H1 (cell line): ENCODE data around the gene MIER3. TPM values are rescaled to one million over a fixed set of nuclear protein-coding genes. Genes with fewer than 3 reads are reported as not detected.

Experiments used
- CTCF ChIA-PET: fragments of 300-600 bp; sonication (Branson Sonifier 250); formaldehyde crosslinking; loops from one replicate; lab custom pipeline; 2021; ENCODE audit not compliant: partially characterized antibody; lab: Charles Lee
- POLR2A ChIA-PET: fragments of 300-600 bp; sonication (Branson Sonifier 250); formaldehyde crosslinking; loops from one replicate; lab custom pipeline; 2021; ENCODE audit warnings: inconsistent platforms; ENCODE audit not compliant: partially characterized antibody; lab: Charles Lee
- DNase-seq, 2 experiments: peaks; one replicate each; pipeline versions ENCODE4 v3.0.0 to v3.0.0-alpha.2; 2010 to 2022; ENCODE audit warnings: low spot score in 2 of 2, low read depth in 1 of 2, mixed read lengths in 1 of 2
- FAIRE-seq: peaks from 2 replicates; lab custom pipeline; 2011; peaks lifted over from hg19 to GRCh38; lab: Jason Lieb, UNC
- H2AFZ ChIP-seq: 2 replicates; pipeline ENCODE4 v1.8.1; 2012; ENCODE audit warnings: low read length, inconsistent platforms
- H2AK5ac ChIP-seq: 2 replicates; pipeline ENCODE4 v1.6.1; 2013; ENCODE audit warnings: low read depth, low read length
- H2BK120ac ChIP-seq: replicated peaks from 2 replicates; pipeline ENCODE3; 2013; ENCODE audit warnings: low read depth, low read length, inconsistent platforms
- H2BK12ac ChIP-seq: 2 replicates; pipeline ENCODE4 v1.6.1; 2013; ENCODE audit warnings: low read depth, low read length
- H2BK15ac ChIP-seq: 2 replicates; pipeline ENCODE4 v1.6.1; 2013; ENCODE audit warnings: low read length
- H2BK20ac ChIP-seq: 2 replicates; pipeline ENCODE4 v1.6.1; 2013; ENCODE audit warnings: low read length
- H2BK5ac ChIP-seq: 2 replicates; pipeline ENCODE4 v1.6.1; 2013; ENCODE audit warnings: low read depth, low read length
- H3K14ac ChIP-seq: 2 replicates; pipeline ENCODE4 v1.6.1; 2013; ENCODE audit warnings: inconsistent platforms; ENCODE audit not compliant: insufficient read length
- H3K18ac ChIP-seq: 2 replicates; pipeline ENCODE4 v1.6.1; 2013; ENCODE audit warnings: low read length; ENCODE audit errors: extremely low read depth
- H3K23ac ChIP-seq: 2 replicates; pipeline ENCODE4 v1.6.1; 2013; ENCODE audit warnings: inconsistent platforms; ENCODE audit not compliant: insufficient read length
- H3K23me2 ChIP-seq: 2 replicates; pipeline ENCODE4 v1.6.1; 2013; ENCODE audit warnings: low read depth, low read length
- H3K27ac ChIP-seq: 2 replicates; pipeline ENCODE4 v1.6.1; 2011; ENCODE audit warnings: low read depth, low read length, inconsistent platforms
- H3K27me3 ChIP-seq, 4 experiments: replicated peaks in 1 of 4; 1 replicate in 1 of 4; 2 replicates in 3 of 4; pipeline versions ENCODE4 v1.6.1 to v1.8.1; 2011 to 2013; ENCODE audit warnings: low read length in 3 of 4, mild to moderate bottlenecking in 3 of 4, inconsistent platforms in 2 of 4, mixed read lengths in 2 of 4, moderate library complexity in 1 of 4; ENCODE audit not compliant: control insufficient read depth in 3 of 4, insufficient read depth in 3 of 4; ENCODE audit errors: extremely low read depth in 1 of 4
- H3K36me3 ChIP-seq, 4 experiments: 2 replicates each; pipeline versions ENCODE4 v1.6.1 to v1.8.1; 2011 to 2013; ENCODE audit warnings: mild to moderate bottlenecking in 4 of 4, low read length in 3 of 4, moderate library complexity in 2 of 4, control low read depth in 1 of 4, inconsistent platforms in 1 of 4; ENCODE audit not compliant: insufficient read depth in 4 of 4, control insufficient read depth in 2 of 4
- H3K4ac ChIP-seq: replicated peaks from 2 replicates; pipeline ENCODE3; 2013; ENCODE audit warnings: low read length, low read depth, mixed read lengths, inconsistent platforms; ENCODE audit not compliant: insufficient read length
- H3K4me1 ChIP-seq, 4 experiments: replicated peaks in 1 of 4; 1 replicate in 1 of 4; 2 replicates in 3 of 4; pipeline versions ENCODE4 v1.6.1 to v1.8.1; 2011 to 2013; ENCODE audit warnings: low read length in 3 of 4, inconsistent platforms in 2 of 4, mixed read lengths in 1 of 4; ENCODE audit not compliant: insufficient read depth in 4 of 4, control insufficient read depth in 3 of 4
- H3K4me2 ChIP-seq, 2 experiments: 2 replicates each; pipeline versions ENCODE4 v1.6.1 to v1.8.1; 2011 to 2013; ENCODE audit warnings: low read depth in 2 of 2, low read length in 2 of 2, control low read depth in 1 of 2, inconsistent platforms in 1 of 2, mild to moderate bottlenecking in 1 of 2; ENCODE audit not compliant: insufficient read depth in 1 of 2
- H3K4me3 ChIP-seq, 4 experiments: fragments of 200-600, 300-600 bp in 1 of 4; sonication (generic), shearing (Covaris generic), sonication (Bioruptor Twin) in 1 of 4; 2 replicates each; pipeline versions ENCODE4 v1.5.1 to v1.8.1; 2011 to 2016; ENCODE audit warnings: low read length in 4 of 4, low read depth in 3 of 4, control low read depth in 2 of 4, inconsistent platforms in 2 of 4, mild to moderate bottlenecking in 2 of 4, mixed read lengths in 1 of 4, moderate library complexity in 1 of 4; ENCODE audit not compliant: insufficient read depth in 2 of 4; ENCODE audit errors: extremely low read depth in 1 of 4
- H3K56ac ChIP-seq: replicated peaks from 2 replicates; pipeline ENCODE3; 2013; ENCODE audit warnings: low read depth, mild to moderate bottlenecking, mixed read lengths, low read length, inconsistent platforms; ENCODE audit not compliant: insufficient read length
- H3K79me1 ChIP-seq: 2 replicates; pipeline ENCODE4 v1.6.1; 2013; ENCODE audit warnings: low read depth, low read length, control low read depth
- H3K79me2 ChIP-seq, 2 experiments: 2 replicates each; pipeline versions ENCODE4 v1.6.1 to v1.8.1; 2012 to 2013; ENCODE audit warnings: low read length in 2 of 2, mild to moderate bottlenecking in 2 of 2, inconsistent platforms in 1 of 2; ENCODE audit not compliant: insufficient read depth in 2 of 2, control insufficient read depth in 1 of 2
- H3K9ac ChIP-seq, 4 experiments: replicated peaks in 1 of 4; 1 replicate in 1 of 4; 2 replicates in 3 of 4; pipeline versions ENCODE4 v1.6.1 to v1.8.1; 2011 to 2013; ENCODE audit warnings: low read depth in 3 of 4, low read length in 3 of 4, control low read depth in 2 of 4, mild to moderate bottlenecking in 2 of 4, moderate library complexity in 2 of 4, inconsistent platforms in 1 of 4; ENCODE audit errors: extremely low read depth in 1 of 4
- H3K9me3 ChIP-seq, 2 experiments: 2 replicates each; pipeline versions ENCODE4 v1.6.1 to v1.8.1; 2012 to 2013; ENCODE audit warnings: mild to moderate bottlenecking in 2 of 2, moderate library complexity in 2 of 2, control low read depth in 1 of 2, inconsistent platforms in 1 of 2, low read depth in 1 of 2, low read length in 1 of 2, mixed read lengths in 1 of 2; ENCODE audit not compliant: insufficient read depth in 2 of 2
- H4K20me1 ChIP-seq, 2 experiments: replicated peaks in 1 of 2; 2 replicates each; pipeline versions ENCODE3 to v1.8.1; 2011 to 2013; ENCODE audit warnings: inconsistent platforms in 2 of 2, low read length in 2 of 2, mild to moderate bottlenecking in 1 of 2; ENCODE audit not compliant: insufficient read depth in 2 of 2, control insufficient read depth in 1 of 2
- H4K5ac ChIP-seq: 2 replicates; pipeline ENCODE4 v1.6.1; 2013; ENCODE audit warnings: low read length, low read depth, mixed read lengths, inconsistent platforms; ENCODE audit not compliant: insufficient read length
- H4K8ac ChIP-seq: 2 replicates; pipeline ENCODE4 v1.8.0; 2013; ENCODE audit warnings: mild to moderate bottlenecking, moderate library complexity, low read length, inconsistent platforms; ENCODE audit not compliant: insufficient read depth; ENCODE audit errors: extremely low read depth
- H4K91ac ChIP-seq: replicated peaks from 2 replicates; pipeline ENCODE3; 2013; ENCODE audit warnings: low read length, mixed read lengths, inconsistent platforms; ENCODE audit not compliant: insufficient read length
- BRCA1 ChIP-seq: IDR thresholded peaks from 2 replicates; pipeline ENCODE4 v1.6.1; 2012; ENCODE audit warnings: low read depth, low read length, improper control_type of control experiment
- EZH2 ChIP-seq: fragments of 200-600 bp; sonication (generic); IDR thresholded peaks from 2 replicates; pipeline ENCODE4 v1.7.1; 2012; ENCODE audit warnings: low read depth, mild to moderate bottlenecking, moderate library complexity, low read length, inconsistent platforms; ENCODE audit not compliant: severe bottlenecking
- FOSL1 ChIP-seq: IDR thresholded peaks from 2 replicates; pipeline ENCODE4 v1.6.1; 2011; ENCODE audit warnings: mild to moderate bottlenecking, low read depth, low read length, moderate library complexity; ENCODE audit not compliant: insufficient read depth
- HDAC6 ChIP-seq: IDR thresholded peaks from one replicate; pipeline ENCODE4 v1.7.1; 2012; ENCODE audit warnings: low read depth, mild to moderate bottlenecking, inconsistent platforms, low read length, moderate library complexity
- JUN ChIP-seq: IDR thresholded peaks from 2 replicates; pipeline ENCODE4 v1.6.1; 2011; ENCODE audit warnings: low read depth, mild to moderate bottlenecking, improper control_type of control experiment, low read length
- JUND ChIP-seq: IDR thresholded peaks from 2 replicates; pipeline ENCODE4 v1.6.1; 2011; ENCODE audit warnings: mild to moderate bottlenecking, improper control_type of control experiment, low read length
- MAX ChIP-seq: IDR thresholded peaks from 2 replicates; pipeline ENCODE4 v1.6.1; 2012; ENCODE audit warnings: inconsistent platforms
- RNF2 ChIP-seq: fragments of 200-900, 300-1000 bp; sonication (generic); IDR thresholded peaks from 2 replicates; pipeline ENCODE4 v1.7.1; 2016; ENCODE audit warnings: borderline replicate concordance, low read depth, mild to moderate bottlenecking, antibody characterized with exemption, low read length; ENCODE audit not compliant: poor library complexity, severe bottlenecking; ENCODE audit errors: missing control alignments
- SIX5 ChIP-seq: IDR thresholded peaks from 2 replicates; pipeline ENCODE4 v1.6.1; 2011; ENCODE audit warnings: mild to moderate bottlenecking, low read depth, low read length
- SP2 ChIP-seq: IDR thresholded peaks from 2 replicates; pipeline ENCODE4 v1.6.1; 2012; ENCODE audit warnings: mild to moderate bottlenecking, low read length, inconsistent platforms
- SP4 ChIP-seq: IDR thresholded peaks from 2 replicates; pipeline ENCODE4 v1.6.1; 2012; ENCODE audit warnings: low read length, inconsistent platforms
- TAF1 ChIP-seq: IDR thresholded peaks from 2 replicates; pipeline ENCODE4 v1.6.1; 2011; ENCODE audit warnings: mild to moderate bottlenecking, low read depth, low read length
- TCF12 ChIP-seq: IDR thresholded peaks from 2 replicates; pipeline ENCODE4 v1.6.1; 2011; ENCODE audit warnings: low read depth, mild to moderate bottlenecking, low read length
- WGBS, 2 experiments: shearing (Covaris generic) in 1 of 2; methylation state at CpG; one replicate each; pipeline versions ENCODE4 v1.1.6 to v1.1.7; 2013 to 2015; ENCODE audit warnings: low lambda C conversion rate in 2 of 2, mixed read lengths in 2 of 2, inconsistent platforms in 1 of 2, low coverage in 1 of 2, missing lambda C conversion rate in 1 of 2; ENCODE audit not compliant: insufficient replicate concordance in 2 of 2, insufficient coverage in 1 of 2, insufficient read length in 1 of 2; ENCODE audit errors: extremely low coverage in 1 of 2, missing lambda C conversion rate in 1 of 2; 5-methylcytosine and 5-hydroxymethylcytosine counted together
- polyA plus RNA-seq, 7 experiments: library from polyadenylated mRNA; depleted of rRNA in 3 of 7; stranded (reverse) in 5 of 7; unstranded in 2 of 7; fragments of >200 nt in 5 of 7; fragments of 200-250 nt in 2 of 7; gene quantifications; 1 replicate in 5 of 7; 2 replicates in 1 of 7; 4 replicates in 1 of 7; pipeline versions ENCODE4 v1.2.1 to v1.2.3, GENCODE V29; 2011 to 2013; ENCODE audit warnings: missing spikeins in 2 of 7, mixed read lengths in 2 of 7
- total RNA-seq: library from RNA; stranded (reverse); fragmentation: NEBNext Ultra II Directional; extraction: Animal tissue kit (Norgen Biotek cat#: 25700); gene quantifications from 2 replicates; pipeline ENCODE4 v1.2.1, GENCODE V29; 2021

Gene MIER3
- total and polyA plus RNA-seq, 2 of the 8 experiments (the other 6 are each of a cell fraction or from before 2014, with no cell fraction given): 9.6 to 33.3 TPM

GRCh38 chr5:56964173-56964572 lies 12.2 kb upstream of the MIER3 start:
- Histone ChIP-seq H3K18ac (no peak overlapping the region), H4K91ac (no peak overlapping the region), H3K23me2 (no peaks in the 10 kb centered on the region), H3K79me1 (no peaks in the 10 kb centered on the region), H3K14ac (no peak overlapping the region), H2BK12ac (no peak overlapping the region), H2BK5ac (no peak overlapping the region), H3K56ac (no peak overlapping the region), H4K20me1 (no peaks in the 10 kb centered on the region), H3K4me2 (no peak overlapping the region), H2AK5ac (no peak overlapping the region), H4K5ac (no peak overlapping the region), H2BK15ac (no peak overlapping the region), H3K27ac (no peak overlapping the region), H3K4me3 (no peak overlapping the region), H3K9me3 (no peaks in the 10 kb centered on the region)
- CTCF ChIA-PET: interaction anchor here (1.4 kb wide), 1 partner anchor 34 kb away, joined by 3 read pairs; no protein-coding TSS in a partner anchor
- POLR2A ChIA-PET: interaction anchor here (1.2 kb wide), 1 partner anchor 14 kb away, joined by 3 read pairs; no protein-coding TSS in a partner anchor
- FAIRE-seq: no peak
- 83% methylated on average over 2 of the region's 2 CpGs; no CpG with 5 or more reads in 1 of the 2 experiments for WGBS, 2 experiments
- TF ChIP-seq JUN (no peak), FOSL1 (no peak), TCF12 (no peak), SP4 (no peak), BRCA1 (no peak), RNF2 (no peak), MAX (no peak), SIX5 (no peak), HDAC6 (no peak), JUND (no peak), TAF1 (no peak), SP2 (no peak), EZH2 (no peak)
- TF ChIP-seq, all 59 proteins: peak for 0
- no peak for DNase-seq
- no peak overlapping the region for H3K4ac ChIP-seq
- H3K36me3 ChIP-seq: no peaks in the 10 kb centered on the region
- H3K4me1 ChIP-seq: no peaks in the 10 kb centered on the region
- H3K9ac ChIP-seq: no peak overlapping the region
- no peak overlapping the region for H4K8ac ChIP-seq
- no peak overlapping the region for H2BK120ac ChIP-seq
- no peak overlapping the region for H2BK20ac ChIP-seq
- H3K79me2 ChIP-seq: no peaks in the 10 kb centered on the region
- H3K23ac ChIP-seq: no peak overlapping the region
- H2AFZ ChIP-seq: no peak overlapping the region
- no peaks in the 10 kb centered on the region for H3K27me3 ChIP-seq
